GM21717 (cell line): Measurements from ENCODE around the gene SF3B2.
"Not testable (repeated sequence)": the region's sequence is repeated elsewhere in the genome, so short reads cannot be mapped to it uniquely, and the experiment has no call there.

ENCODE experiments used
- ATAC-seq: cut with Tn5 transposase; IDR thresholded peaks from one replicate; pipeline ENCODE4 v1.9.1; 2021; ENCODE audit warnings: mild to moderate bottlenecking, moderate library complexity; ENCODE audit not compliant: unreplicated experiment

The SF3B2 gene

GRCh38 chr11:66051766-66052663 is at the start of gene SF3B2:
Gene SF3B2 (plus strand): TSS chr11:66052364. CDS start chr11:66052385, 21 bp downstream.
- peak; percentile 79 for ATAC-seq

GRCh38 chr11:66002648-66003225 is 49.4 kb upstream of the SF3B2 start:
- peak; percentile 38 for ATAC-seq

GRCh38 chr11:66003291-66003690 is 48.9 kb upstream of the SF3B2 start:
- no peak for ATAC-seq

- ATAC-seq, result no peak
These were observed 48.0 kb upstream of the SF3B2 start for GRCh38 chr11:66004186-66004585.

- ATAC-seq, result no peak
These were observed 45.9 kb upstream of the SF3B2 start for GRCh38 chr11:66006134-66006890.

GRCh38 chr11:66006891-66007176 is 45.3 kb upstream of the SF3B2 start:
- no peak for ATAC-seq

- no peak for ATAC-seq
These were observed 44.9 kb upstream of the SF3B2 start for GRCh38 chr11:66007201-66007634.

GRCh38 chr11:66008095-66008467 is 44.1 kb upstream of the SF3B2 start:
- no peak for ATAC-seq

GRCh38 chr11:66008468-66009101 is 43.6 kb upstream of the SF3B2 start:
- no peak for ATAC-seq

GRCh38 chr11:66010036-66010435 is 42.1 kb upstream of the SF3B2 start:
- ATAC-seq, result not testable (repeated sequence)

- no peak for ATAC-seq
These were observed 40.9 kb upstream of the SF3B2 start for GRCh38 chr11:66011239-66011784.

- ATAC-seq, result no peak
These were observed 40.3 kb upstream of the SF3B2 start, which contains the start of gene CST6 for GRCh38 chr11:66011785-66012303. Gene CST6 (plus strand): TSS chr11:66012008. CDS start chr11:66012045, 37 bp downstream.

GRCh38 chr11:66012371-66012945 is 39.7 kb upstream of the SF3B2 start:
- no peak for ATAC-seq

GRCh38 chr11:66012946-66013761 is 39.0 kb upstream of the SF3B2 start:
- no peak for ATAC-seq

GRCh38 chr11:66013762-66014100 is 38.4 kb upstream of the SF3B2 start:
- ATAC-seq, result no peak

GRCh38 chr11:66014804-66015453 is 37.2 kb upstream of the SF3B2 start:
- no peak for ATAC-seq

GRCh38 chr11:66015454-66015881 is 36.7 kb upstream of the SF3B2 start:
- no peak for ATAC-seq

GRCh38 chr11:66015936-66016792 is 36.0 kb upstream of the SF3B2 start:
- no peak for ATAC-seq
